HFFc6 (cell line): ENCODE measurements around the gene IL9. TPM values are rescaled to one million over a fixed set of nuclear protein-coding genes. Genes with fewer than 3 reads are reported as not detected.

Experiments
- DNase-seq: peaks from one replicate; pipeline ENCODE4 v3.0.0-alpha.2; 2018
- H3K27ac Mint-ChIP-seq: 2 replicates; pipeline ENCODE4 v1.8.0; 2020; ENCODE audit warnings: mild to moderate bottlenecking, mixed read lengths
- H3K27me3 Mint-ChIP-seq: 2 replicates; pipeline ENCODE4 v1.8.0; 2021; ENCODE audit warnings: mild to moderate bottlenecking, moderate library complexity, mixed read lengths; ENCODE audit not compliant: insufficient read depth
- H3K36me3 Mint-ChIP-seq: 2 replicates; pipeline ENCODE4 v1.8.0; 2021; ENCODE audit warnings: low read depth, mixed read lengths
- H3K4me1 Mint-ChIP-seq: 2 replicates; pipeline ENCODE4 v1.8.0; 2020; ENCODE audit warnings: low read depth, mixed read lengths
- H3K4me3 Mint-ChIP-seq: 2 replicates; pipeline ENCODE4 v1.8.0; 2020; ENCODE audit warnings: mild to moderate bottlenecking, moderate library complexity, mixed read lengths
- H3K9me3 Mint-ChIP-seq: 2 replicates; pipeline ENCODE4 v1.8.0; 2020; ENCODE audit warnings: mild to moderate bottlenecking, mixed read lengths
- total RNA-seq, 6 experiments: library from RNA; stranded (reverse); fragmentation: NEBNext Ultra II Directional; extraction: Animal tissue kit (Norgen Biotek cat#: 25700); gene quantifications; 2 replicates in 1 of 6; 3 replicates in 5 of 6; pipeline ENCODE4 v1.2.3, GENCODE V29; 2021
- TF ChIP-seq, protein P1 (sequence below): fragments of 200-600 bp; sonication (generic); IDR thresholded peaks from 2 replicates; pipeline ENCODE4 v1.5.0; 2021; ENCODE audit warnings: antibody characterized with exemption, mild to moderate bottlenecking

IL9 gene
- total RNA-seq, 6 experiments from 2014 or later = not detected

DNA sequence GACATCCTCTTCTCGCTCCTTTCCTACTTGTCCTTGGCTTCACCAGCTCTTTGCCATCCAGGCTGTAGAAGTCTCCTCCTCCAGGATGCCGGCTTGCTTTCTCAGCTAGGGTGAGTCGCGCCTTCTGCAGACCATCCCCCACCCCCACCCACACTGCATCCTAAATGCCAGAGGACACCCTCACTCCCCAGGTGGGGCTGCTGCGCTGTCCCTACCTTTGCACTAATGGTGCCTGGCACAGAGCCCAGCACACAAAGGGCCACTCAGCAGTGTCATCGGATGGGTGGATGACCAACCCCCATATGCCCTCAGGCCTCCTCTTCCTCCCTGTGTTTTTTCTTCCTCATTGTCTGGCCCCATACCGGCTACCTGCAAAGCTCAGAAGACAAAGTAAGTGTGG, 14.8 kb downstream of the IL9 start:
- Mint-ChIP-seq H3K27ac (no peak overlapping the region), H3K36me3 (no peaks in the 10 kb centered on the region), H3K4me1 (peaks cover 9% of the 10 kb centered on the region), H3K27me3 (peaks cover 47% of the 10 kb centered on the region), H3K9me3 (no peaks in the 10 kb centered on the region), H3K4me3 (no peak overlapping the region)
- TF ChIP-seq, protein P1, sequence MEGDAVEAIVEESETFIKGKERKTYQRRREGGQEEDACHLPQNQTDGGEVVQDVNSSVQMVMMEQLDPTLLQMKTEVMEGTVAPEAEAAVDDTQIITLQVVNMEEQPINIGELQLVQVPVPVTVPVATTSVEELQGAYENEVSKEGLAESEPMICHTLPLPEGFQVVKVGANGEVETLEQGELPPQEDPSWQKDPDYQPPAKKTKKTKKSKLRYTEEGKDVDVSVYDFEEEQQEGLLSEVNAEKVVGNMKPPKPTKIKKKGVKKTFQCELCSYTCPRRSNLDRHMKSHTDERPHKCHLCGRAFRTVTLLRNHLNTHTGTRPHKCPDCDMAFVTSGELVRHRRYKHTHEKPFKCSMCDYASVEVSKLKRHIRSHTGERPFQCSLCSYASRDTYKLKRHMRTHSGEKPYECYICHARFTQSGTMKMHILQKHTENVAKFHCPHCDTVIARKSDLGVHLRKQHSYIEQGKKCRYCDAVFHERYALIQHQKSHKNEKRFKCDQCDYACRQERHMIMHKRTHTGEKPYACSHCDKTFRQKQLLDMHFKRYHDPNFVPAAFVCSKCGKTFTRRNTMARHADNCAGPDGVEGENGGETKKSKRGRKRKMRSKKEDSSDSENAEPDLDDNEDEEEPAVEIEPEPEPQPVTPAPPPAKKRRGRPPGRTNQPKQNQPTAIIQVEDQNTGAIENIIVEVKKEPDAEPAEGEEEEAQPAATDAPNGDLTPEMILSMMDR = no peak
- no peak for DNase-seq

DNA sequence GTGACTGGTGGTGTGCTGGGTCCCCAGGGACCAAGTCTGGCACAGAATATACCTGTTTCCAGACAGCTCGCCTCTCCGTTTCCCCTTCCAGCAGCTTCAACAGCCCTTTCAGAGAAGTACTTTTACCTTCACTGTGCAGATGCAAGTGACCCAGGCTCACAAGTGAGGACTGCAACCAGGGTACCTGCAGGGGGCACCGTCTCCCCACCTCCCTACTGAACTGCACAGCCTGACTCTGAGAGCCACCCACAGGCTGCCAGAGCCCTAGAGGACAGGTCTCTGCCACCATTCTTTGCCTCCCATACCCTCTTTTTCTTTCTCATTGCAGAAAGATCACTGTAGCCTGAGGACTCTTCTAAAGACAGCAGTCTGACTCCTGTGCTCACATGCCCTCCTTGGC, 15.4 kb downstream of the IL9 start:
- Mint-ChIP-seq H3K4me3 (no peak overlapping the region), H3K27me3 (peaks cover 47% of the 10 kb centered on the region), H3K4me1 (peaks cover 9% of the 10 kb centered on the region), H3K9me3 (no peaks in the 10 kb centered on the region), H3K36me3 (no peaks in the 10 kb centered on the region), H3K27ac (no peak overlapping the region)
- DNase-seq = no peak
- TF ChIP-seq, protein P1 = peak; percentile 43; the same call in 1 of the 2 replicates

DNA sequence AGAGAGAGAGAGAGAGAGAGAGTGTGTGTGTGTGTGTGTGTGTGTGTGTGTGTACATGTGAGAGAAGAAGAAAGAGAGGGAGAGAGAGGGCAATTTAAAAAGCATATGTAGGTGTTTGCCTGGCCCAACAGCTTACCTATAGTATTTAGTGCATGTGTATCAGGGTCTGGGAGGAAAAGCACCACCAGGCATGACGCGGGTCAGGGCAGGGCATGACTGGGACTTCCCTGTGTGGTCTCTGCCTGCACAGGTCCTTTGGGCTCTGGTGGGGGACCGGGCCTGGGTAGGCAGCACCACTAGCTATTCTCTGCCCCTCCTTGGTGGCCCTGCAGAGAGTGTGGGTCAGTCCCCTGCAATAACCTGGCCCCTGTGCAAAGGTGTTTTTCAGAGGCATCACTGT, 16.1 kb downstream of the IL9 start:
- H3K27ac Mint-ChIP-seq = no peak overlapping the region
- H3K4me3 Mint-ChIP-seq = no peak overlapping the region

DNA sequence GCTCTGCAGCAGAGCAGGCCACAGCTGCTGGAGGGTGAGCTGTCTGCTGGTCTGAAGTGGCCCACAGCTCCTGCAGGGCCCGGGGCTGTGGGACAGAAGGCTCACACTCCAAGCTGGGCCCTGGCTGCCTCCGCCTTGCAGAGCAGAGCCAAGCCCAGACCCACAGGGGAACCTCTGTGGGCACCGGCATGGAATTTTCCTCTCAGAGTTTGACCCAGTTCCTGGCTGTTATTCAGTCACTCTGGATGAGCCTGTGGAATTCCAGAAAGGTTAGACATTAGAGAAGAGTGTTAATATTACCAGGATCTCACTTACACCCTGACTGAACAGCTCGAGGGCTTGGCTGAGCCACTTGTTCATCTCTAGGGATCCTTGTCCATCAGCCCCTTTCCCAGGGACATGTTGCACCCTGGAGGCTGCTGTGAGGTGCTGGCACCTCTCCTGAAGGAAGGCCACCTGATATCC, 17.5 kb downstream of the IL9 start:
- H3K27me3 Mint-ChIP-seq = peaks cover 45% of the 10 kb centered on the region
- TF ChIP-seq, protein P1 = no peak

More for the DNA sequence above, 16.1 kb downstream of the IL9 start:
- no peaks in the 10 kb centered on the region for H3K9me3 Mint-ChIP-seq
- H3K4me1 Mint-ChIP-seq = peaks cover 9% of the 10 kb centered on the region
- TF ChIP-seq, protein P1 = no peak
- no peaks in the 10 kb centered on the region for H3K36me3 Mint-ChIP-seq
- H3K27me3 Mint-ChIP-seq = peaks cover 46% of the 10 kb centered on the region
- DNase-seq = no peak

DNA sequence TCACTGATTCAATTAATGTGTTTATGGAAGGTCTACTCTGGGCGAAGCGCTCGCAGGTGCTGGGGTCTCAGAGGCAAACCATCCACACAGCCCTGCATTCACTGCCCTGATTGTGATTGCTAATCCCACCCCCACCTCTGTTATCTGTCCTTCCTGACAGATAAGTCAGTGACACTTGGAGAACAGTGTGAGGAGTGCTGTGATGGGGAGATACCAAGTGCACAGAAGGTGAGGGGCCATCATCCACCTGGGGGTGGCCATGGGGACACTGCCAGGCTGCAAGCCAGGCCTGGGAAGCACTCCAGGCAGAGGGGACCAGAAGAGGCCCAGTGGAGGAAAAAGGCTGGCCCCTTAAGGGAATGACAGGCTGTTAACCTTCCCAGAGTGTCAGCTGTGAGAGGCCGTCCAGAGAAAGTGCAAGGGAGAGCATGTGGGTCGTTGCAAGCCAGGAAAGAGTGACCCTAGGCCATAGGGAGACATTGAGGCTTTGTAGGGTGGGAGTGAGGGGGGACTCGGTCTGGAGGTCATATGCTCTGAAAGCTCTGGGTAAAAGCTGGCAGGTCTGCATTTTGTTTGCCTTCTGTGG, 18.0 kb downstream of the IL9 start:
- no peak for DNase-seq
- H3K4me3 Mint-ChIP-seq = no peak overlapping the region
- H3K4me1 Mint-ChIP-seq = peaks cover 9% of the 10 kb centered on the region
- H3K27me3 Mint-ChIP-seq = peaks cover 40% of the 10 kb centered on the region
- H3K9me3 Mint-ChIP-seq = no peaks in the 10 kb centered on the region
- TF ChIP-seq, protein P1 = no peak
- no peak overlapping the region for H3K27ac Mint-ChIP-seq
- H3K36me3 Mint-ChIP-seq = no peaks in the 10 kb centered on the region

More for the DNA sequence above, 17.5 kb downstream of the IL9 start:
- no peaks in the 10 kb centered on the region for H3K9me3 Mint-ChIP-seq
- H3K4me1 Mint-ChIP-seq = peaks cover 9% of the 10 kb centered on the region
- no peak for DNase-seq
- no peak overlapping the region for H3K27ac Mint-ChIP-seq
- no peaks in the 10 kb centered on the region for H3K36me3 Mint-ChIP-seq
- no peak overlapping the region for H3K4me3 Mint-ChIP-seq
